ENCODE data around the gene GP1BB.
"Not testable (repeated sequence)": the region's sequence is repeated elsewhere in the genome, so short reads cannot be mapped to it uniquely, and the experiment has no call there.

Gene GP1BB

DNA sequence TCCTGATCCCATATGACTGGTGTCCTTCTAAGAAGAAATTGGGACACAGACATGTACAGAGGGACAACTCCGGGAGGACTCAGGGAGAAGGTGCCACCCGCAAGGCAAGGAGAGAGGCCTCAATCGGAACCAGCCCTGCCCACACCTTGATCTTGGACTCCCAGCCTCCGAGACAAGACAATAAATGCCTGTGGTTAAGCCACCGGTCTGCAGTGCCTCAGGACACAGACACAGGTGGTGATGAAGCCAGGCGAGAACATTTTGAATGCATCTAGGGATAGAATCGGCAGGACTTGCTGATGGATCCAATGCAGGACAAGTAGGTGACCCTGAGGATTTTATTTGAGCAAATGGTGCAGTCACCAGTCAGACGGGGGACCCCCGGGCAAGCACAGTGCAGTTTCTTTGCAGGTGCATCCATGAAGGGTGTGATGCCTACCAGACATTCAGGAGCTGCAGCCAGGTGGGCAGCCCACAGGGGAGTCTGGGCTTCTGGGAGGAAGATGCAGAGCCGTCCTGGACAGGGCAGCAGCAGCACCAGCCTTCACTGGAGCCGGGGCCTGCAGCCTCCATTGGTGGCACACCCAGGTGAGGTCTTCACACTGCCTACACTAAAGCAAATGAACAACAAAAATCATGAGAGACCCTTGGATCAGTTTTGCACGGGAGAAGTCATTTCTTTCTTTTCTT, 29.2 kb upstream of the GP1BB start:
- DNase-seq, result no peak

DNA sequence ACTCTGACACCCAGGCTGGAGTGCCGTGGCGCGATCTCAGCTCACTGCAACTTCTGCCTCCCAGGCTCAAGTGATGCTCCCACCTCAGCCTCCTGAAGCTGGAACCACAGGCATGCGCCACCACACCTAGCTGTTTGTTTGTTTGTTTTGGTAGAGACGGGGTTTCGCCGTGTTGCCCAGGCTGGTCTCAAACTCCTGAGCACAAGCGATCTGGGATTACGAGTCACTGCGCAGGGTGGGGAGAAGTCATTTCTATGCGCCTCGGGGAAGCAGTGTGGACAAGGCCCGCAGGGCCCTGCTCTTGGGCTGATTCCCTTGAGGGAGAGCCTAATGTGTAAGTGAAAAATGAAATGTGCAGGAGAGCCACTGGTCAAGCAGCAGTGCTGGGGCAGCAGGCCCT, 28.6 kb upstream of the GP1BB start:
- no peak for DNase-seq

DNA sequence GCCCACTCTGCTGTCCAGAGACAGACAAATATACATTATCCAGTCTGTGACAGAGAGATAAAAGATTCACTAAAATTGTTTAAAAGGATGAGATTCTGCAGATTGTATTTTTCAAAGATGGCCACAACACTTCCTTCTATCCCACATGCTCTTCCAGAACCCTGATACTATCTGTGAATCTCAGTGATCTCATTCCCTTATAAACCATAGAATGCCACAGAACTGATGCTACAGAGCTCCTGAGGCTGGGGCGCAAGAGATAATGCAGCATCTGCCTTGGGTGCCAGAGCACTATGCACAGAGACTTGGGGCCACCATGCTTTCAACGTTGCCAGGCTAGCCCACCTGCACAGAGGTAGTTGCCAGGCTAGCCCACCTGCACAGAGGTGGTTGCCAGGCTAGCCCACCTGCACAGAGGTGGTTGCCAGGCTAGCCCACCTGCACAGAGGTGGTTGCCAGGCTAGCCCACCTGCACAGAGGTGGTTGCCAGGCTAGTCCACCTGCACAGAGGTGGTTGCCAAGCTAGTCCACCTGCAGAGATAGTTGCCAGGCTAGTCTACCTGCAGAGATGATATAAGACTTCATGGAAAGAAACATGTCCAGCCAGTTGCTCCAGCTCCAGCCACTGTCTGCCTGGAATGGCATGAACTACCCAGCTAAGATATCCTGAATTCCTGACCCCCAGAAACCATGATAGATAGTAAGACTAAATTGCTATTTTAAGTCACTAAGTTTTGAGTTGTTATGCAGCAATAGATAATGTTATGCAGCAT, 26.6 kb upstream of the GP1BB start:
- no peak for DNase-seq

DNA sequence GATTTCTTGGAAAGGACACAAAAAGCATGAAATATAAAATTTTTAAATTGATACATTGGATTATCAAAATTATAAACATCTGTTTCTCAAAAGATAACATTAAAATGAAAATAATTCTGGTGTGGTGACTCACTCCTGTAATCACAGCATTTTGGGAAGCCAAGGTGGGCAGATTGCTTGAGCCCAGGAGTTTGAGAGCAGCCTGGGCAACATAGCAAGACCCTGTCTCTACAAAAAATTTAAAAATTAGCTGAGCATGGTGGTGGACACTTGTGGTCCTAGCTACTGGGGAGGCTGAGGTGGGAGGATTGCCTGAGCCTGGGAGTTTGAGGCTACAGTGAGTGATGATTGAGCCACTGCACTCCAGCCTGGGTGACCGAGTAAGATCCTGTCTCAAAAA, 25.5 kb upstream of the GP1BB start:
- DNase-seq, result not testable (repeated sequence)

DNA sequence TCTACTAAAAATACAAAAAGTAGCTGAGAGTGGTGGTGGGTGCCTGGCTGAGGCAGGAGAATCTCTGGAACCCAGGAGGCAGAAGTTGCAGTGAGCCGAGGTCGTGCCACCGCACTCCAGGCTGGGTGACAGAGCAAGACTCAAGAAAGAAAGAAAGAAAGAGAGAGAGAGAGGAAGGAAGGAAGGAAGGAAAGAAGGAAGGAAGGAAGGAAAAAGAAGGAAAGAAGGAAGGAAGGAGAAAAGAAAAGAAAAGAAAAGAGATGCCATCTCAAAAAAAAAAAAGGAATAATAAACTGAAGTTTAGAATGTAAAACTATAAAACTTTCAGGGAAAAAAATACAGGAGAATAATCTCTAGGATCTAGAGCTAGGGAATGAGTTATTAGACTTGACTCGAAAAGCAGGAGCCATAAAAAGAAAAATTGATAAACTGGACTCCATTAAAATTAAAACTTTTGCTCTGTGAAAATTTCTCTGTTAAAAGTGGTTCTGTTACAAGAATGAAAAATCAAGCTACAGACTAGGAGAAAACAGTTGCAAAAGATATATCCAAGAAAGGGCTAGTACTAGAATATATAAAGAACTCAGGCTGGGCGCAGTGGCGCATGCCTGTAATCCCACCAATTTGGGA, 22.4 kb upstream of the GP1BB start:
- no peak for DNase-seq

DNA sequence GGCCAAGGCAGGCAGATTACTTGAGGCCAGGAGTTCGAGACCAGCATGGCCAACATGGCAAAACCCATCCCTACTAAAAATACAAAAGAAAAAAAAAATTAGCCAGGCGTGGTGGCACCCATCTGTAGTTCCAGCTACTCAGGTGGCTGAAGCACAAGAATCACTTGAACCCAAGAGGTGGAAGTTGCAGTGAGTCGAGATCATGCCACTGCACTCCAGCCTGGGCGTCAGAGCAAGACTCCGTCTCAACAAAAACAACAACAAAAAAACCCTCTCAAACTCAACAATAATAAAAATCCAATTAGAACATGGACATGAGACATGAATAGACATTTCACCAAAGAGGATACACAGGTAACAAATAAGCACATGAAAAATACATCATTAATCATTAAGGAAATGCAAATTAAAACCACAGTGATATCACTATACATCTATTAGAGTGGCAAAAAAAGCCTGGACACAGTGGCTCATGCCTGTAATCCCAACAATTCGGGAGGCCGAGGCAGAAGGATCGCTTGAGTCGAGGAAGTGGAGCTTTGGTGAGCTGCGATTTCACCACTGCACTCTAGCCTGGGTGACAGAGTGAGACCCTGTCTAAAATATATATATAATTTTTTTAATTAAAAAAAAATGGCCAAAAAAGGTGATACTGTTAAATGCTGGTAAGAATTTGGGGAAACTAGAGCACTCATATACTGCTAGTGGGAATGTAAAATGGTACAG, 21.8 kb upstream of the GP1BB start:
- DNase-seq, result no peak

DNA sequence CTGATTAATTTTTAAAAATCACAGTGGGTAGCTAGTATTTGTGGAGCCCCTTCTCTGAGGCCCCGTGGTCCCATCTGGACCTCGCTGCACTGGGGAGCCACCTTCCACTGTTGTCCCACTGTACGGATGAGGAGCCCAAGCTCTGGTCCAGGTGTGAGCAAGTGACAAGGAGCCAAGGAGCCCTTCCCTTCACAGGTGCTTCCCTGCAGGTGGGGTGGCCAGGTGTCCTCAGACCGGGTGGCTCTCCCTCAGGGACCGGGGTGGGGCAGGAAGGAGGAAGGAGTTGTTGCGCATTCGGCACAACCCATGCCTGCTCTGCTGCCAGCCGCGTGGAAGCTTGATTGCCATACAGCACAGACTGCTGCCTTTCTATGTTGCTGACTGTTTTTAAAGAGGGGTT, 19.5 kb upstream of the GP1BB start:
- DNase-seq, result no peak

DNA sequence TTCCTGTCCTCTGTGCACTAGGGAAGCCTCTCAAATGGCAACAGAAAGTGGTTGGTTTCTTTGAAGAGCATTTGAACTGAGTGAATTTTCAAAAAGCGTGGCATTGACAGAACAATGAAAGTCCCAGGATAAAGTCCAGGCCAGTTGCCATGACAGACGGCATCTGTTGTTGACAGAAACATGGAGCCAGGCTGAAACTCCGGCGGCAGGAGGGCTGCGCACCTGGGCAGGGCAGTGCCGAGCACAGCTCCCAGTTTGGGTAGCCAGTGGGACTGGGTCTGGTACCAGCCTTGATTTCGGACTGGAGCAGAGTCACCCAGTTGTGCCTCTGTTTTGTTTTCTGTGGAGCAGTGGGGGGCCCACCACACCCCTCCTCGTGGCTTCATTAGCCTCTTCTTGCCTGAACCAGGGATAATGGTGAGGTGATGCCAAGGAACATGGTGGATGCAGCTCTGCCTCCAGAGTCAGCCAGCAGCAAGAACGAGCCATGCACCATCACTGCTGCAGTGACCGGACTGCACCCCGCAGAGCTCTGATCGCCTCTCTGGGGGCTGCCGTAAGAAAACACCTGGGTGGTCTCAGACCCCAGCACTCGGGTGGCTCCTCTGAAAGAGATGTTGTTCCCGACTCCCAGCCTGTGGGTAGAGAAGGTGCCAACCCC, 18.9 kb upstream of the GP1BB start:
- no peak for DNase-seq

DNA sequence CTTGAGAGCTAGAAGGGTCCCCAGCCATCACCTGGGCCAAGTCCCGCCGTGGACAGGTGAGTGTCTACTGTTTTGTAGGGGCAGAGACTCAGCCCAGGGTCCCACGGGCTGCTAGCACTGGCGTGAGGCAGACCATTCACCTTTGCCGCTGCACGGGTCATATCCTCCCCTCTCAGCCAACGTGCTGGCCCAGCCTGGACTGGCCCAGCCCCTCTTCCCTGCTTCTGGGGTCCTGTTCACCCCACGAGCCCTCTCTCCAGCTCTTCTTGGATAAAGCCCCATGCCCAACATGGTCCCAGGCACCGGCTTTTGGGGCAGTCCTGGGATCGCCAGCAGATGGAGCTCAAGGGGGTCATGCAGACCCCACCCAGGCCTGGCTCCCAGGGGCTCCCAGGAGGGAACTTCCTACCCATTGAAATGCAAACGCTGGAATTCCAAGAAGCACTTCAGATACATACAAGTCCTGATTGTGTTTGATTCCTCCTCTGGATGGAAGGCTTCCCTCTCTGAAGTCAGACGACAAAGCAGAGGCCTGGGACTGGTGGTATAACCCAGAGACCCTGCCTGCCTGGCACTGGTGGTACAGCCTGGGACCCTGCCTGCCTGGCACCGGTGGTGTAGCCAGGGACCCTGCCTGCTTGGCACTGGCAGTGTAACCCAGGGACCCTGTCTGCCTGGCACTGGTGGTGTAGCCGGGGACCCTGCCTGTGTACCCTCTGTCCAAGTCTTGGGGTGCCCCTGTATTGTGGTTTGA, 18.0 kb upstream of the GP1BB start:
- DNase-seq, result no peak

DNA sequence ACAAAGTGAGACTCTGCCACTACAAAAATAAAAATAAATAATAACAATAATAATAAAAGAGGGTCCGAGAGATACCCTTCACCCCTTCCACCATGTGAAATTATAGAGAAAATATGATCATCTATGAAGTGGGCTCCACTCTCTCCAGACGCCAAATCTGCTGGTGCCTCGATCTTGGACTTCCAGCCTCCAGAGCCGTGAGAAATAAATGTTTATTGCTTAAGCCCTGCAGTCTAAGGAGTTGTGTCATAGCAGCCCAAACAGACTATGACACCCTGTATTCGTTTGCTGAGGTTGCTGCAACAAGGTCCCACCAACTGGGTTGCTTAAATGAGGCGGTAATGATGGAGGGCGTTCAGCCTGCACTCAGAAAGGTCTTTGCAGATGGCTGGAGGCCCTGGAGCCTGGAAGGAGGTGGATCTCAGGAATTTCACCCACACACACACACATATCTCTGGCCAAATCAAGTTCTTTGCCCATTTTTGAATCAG, 16.6 kb upstream of the GP1BB start:
- DNase-seq, result no peak

DNA sequence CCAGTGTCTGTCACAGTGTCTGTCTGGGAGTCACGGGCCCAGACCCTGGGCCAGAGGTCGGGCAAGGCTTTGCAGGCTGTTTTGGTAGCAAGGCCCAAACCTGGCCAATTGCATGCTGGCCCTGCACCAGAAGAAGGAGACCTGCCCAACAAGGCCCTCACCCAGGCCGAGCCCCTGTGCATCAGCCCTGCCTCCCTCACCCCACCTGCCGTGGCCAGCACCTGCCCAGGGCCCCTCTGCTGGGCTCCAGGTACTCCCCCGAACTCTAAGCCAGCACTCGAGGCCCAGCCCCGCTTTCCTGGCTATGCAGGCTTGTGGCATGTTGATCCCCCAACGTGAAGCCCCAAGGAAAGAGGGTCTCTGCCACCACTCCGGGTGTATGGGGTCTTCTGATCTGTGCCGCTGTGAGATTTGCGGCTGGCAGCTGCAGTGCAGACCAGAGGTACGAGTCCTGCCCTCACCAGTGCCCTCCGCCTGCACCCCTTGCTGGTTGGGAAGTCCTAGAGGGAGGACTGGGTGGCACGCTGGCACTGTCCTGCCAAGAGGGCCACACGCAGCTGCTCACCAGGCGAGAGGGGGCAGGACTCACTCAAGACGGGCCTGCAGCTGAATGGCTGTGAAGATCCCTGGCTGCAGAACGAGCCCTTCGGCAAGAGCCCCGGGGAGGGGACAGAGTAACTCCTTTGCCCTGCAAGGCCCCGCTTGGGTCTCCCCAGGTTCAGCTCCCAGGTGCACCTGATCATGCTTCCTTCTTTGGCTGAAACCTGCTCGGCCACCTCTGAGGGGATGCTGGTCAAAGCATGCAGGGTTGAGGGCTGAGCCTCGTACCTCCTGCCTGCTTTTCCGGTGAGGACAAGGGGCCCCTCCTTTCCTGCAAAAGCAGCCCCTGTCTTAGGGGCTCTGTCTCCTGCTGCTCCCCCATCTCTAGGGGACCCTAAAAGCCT, 15.7 kb upstream of the GP1BB start:
- DNase-seq, result no peak

DNA sequence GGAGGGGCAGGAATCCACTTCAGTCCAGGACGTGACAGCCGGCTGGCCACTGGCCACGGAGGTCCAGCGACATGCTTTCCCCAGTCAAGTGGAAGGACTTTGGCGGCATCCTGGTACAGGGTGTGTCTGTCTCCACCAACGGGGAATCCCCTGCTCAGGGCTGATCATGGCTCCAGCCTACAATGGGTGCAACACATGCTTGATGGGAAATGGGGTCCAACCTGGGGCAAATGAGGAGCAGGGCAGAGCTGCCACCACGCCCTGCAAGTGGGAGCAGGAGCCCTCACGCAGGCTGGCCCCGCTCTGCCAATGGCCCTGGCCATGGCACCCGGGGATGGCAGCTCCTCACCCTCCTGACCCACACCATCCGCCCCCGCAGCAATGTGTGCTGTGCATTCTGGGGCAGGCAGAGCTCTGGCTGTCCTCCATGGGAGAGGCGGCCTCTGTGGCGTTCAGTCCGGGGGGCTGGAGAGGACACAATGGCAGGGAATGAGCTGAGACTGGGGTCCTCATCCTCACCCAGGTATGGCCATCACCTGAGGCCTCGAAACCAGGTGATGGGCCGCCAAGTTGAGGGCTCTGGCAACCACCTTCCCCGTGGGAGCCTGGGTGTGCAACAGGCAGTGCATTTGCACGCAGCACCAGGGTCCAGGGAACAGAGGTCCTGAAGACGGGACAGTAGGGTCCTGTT, 14.9 kb upstream of the GP1BB start:
- DNase-seq, result no peak

DNA sequence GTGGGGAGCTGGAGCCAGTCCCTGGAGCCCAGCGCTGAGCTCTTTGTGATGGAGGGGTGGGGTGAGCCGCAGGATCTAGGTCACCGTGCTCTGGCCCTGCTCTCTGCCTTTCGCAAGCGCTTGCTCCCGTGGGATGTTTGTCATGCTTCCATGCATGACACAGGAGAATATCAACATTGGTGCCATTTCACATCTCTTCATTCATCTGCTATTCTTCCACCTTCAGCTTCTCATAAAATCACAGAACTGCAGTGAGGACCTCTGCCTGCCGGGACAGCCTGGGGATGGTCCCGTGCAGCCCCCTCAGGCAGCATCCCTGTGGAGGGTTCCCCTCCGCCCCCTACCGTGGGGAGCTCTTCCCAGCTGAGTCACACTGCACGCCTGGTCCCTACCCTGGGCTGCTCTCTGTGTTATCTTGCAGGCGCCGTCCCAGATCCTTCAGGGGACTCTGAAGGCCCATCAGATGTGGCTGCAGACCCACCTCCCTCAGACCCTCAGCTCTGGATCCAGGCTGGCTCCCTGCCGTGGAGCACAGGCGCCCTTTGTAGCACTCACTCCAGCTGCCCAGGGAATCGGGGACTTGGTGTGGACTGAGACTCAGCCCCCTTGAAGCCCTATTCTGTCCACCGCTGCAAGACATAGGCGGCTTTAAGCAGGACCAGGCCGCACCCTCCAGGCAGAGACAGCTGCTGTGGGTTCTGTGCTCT, 14.1 kb upstream of the GP1BB start:
- no peak for DNase-seq

DNA sequence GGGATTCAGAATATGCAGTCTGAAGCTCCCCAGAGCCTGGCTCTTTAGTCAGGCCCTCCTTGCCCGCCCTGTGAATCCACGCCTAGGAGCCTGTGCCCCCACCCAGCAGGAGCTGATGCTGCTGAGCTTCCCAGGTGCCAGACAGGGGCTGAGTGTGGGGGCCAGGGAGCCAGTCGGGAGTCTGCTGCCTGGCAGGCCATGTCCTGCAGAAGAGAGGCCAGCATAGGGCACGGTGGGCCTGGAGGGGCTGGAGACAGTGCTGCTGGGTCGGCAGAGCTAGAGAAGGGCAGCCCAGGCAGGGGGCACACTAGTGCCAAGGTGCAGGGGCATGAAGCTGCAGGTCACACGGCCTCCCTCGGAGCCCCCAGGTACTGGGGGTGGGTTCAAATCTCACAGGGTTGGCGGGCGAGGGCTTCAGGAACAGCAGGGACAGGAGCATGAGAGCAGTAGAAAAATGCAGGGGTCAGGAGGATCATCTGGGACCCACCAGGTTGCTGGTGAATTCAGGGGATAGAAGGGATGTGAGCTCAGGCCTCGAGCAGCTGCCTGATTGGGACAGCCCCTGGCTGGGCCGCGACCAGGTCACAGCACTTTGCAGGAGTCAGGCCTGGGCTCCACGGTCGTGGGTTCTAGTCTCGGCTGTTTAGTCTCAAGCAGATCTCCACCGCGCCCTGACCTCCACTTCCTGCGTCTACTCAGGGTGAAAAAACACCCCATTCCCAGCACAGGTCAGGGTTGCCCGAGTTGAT, 13.1 kb upstream of the GP1BB start:
- no peak for DNase-seq

DNA sequence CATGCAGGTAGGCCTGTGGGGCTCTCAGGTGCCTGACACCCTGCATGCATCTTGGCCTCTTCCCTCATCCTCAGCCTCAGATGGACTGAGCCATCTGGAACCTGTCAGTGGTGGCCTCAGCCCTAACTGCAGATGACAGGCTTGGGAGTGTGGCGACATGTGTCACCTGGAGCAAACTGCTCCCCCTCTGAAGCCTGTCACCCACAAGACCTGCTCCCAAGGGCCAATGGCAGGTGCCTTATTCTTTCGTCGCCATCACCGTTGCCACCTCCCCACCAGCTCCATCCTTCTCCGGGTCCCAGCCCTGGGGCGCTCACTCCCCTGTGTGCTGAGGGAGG, 12.6 kb upstream of the GP1BB start:
- no peak for DNase-seq

DNA sequence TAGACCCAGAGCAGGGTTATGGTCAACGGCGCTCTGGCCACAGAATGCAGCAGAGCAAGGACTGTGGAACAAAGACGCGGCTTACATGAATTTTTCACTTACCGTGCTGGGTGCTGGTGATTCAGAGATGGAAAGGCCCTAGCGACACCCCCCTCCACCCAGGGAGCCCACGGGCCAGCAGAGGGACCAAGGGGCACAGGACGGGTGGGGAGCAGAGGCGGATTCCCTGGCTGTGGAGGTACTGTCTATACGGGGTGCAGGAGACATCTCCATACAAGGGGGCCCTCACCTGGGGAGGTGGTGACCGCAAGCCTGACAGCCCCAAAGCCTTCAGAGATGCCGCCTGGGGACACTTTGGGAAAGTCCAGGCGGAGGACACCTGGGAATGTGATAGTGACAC, 10.1 kb upstream of the GP1BB start:
- no peak for DNase-seq

DNA sequence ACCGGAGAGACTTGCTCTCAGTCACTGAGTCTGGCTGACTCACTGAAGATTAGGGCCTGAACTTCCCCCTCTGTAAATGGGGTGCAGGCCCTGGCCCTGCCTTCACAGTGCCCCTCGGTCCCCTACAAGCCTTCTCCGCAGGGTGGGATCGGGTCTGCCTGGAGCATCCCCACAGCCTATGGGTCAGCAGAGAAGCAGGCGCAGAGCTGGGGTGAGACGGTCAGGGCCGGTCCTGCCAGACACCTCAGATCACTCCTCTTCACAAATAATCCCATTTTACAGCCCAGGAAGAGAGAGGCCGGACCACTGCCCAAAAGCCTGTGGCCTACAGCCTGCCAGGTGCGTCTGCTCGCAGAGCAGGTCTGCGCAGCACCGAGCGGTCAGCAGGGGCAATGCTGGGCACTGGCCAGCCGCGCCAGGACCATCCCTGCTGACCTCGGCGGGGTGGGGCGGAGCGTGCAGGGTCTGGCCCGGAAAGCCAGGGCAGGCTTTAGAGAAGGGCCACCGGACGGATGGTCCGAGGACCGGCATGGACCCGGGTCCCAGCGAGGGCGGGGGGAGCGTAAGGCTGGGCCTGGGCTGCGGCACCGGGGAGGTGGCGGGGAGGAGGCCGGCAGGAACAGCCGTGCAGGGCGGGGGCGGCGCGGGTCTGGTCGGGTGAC, 9.6 kb upstream of the GP1BB start:
- DNase-seq, result no peak
